GM23248 (cell line): Measurements from ENCODE around the gene PRSS36.

Experiments
- EZH2 ChIP-seq: fragments of 200-600 bp; sonication (generic); IDR thresholded peaks from 2 replicates; pipeline ENCODE4 v1.6.1; 2018; ENCODE audit warnings: antibody characterized with exemption, mild to moderate bottlenecking; ENCODE audit not compliant: insufficient read depth, poor library complexity, severe bottlenecking
- EZH2phosphoT487 ChIP-seq: fragments of 200-600 bp; sonication (generic); IDR thresholded peaks from 2 replicates; pipeline ENCODE4 v1.6.1; 2018; ENCODE audit warnings: antibody characterized with exemption, moderate library complexity, mild to moderate bottlenecking, low read depth; ENCODE audit not compliant: insufficient read depth

DNA sequence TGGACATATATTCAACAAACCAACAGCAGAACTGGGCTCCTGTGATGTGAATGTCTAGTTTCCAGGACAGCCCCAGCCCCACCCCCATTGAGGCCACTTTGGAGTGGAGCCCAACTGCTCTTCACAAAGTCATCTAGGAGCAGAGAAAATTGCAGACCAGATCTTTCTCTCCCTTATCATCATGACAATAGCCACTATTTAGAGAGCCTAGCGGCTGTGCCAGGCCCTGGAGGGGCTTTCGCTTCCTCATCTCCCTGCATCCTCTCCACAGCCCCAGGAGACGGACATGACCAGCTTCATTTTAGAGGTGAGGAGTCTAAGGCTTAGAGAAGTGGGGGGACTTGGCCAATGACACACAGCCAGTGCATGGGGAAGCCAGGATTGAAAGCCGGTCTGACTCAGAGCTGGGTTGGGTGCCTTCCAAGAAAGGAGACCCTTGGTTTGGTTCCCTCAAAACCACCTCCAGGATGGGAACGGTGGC, 15.7 kb downstream of the PRSS36 start:
- TF ChIP-seq EZH2phosphoT487 (no peak), EZH2 (no peak)
